NCI-H1436 (cell line): ENCODE results near the gene KNL1.
"Not testable (repeated sequence)": the region's sequence is repeated elsewhere in the genome, so short reads cannot be mapped to it uniquely, and the experiment has no call there.

Experiments used
- DNase-seq: peaks from one replicate; lab custom pipeline; 2025; lab: John Stamatoyannopoulos, UW

Gene KNL1

GRCh38 chr15:40593588-40594428 lies at the start of gene KNL1:
KNL1 (plus strand) TSS chr15:40594249; CDS start chr15:40602932, 8,683 bp downstream.
- peak; percentile 88 for DNase-seq

- no peak for DNase-seq
These were observed 48.6 kb upstream of the KNL1 start for GRCh38 chr15:40545457-40545856.

GRCh38 chr15:40548610-40549009 lies 45.4 kb upstream of the KNL1 start:
- no peak for DNase-seq

GRCh38 chr15:40549894-40550293 lies 44.2 kb upstream of the KNL1 start:
- no peak for DNase-seq

- no peak for DNase-seq
These were observed 43.6 kb upstream of the KNL1 start for GRCh38 chr15:40550341-40551037.

- no peak for DNase-seq
These were observed 39.9 kb upstream of the KNL1 start for GRCh38 chr15:40554161-40554525.

- no peak for DNase-seq
These were observed 38.2 kb upstream of the KNL1 start for GRCh38 chr15:40555876-40556275.

GRCh38 chr15:40558952-40559742 lies 34.9 kb upstream of the KNL1 start:
- no peak for DNase-seq

- DNase-seq: no peak
These were observed 31.4 kb upstream of the KNL1 start for GRCh38 chr15:40562691-40563090.

- DNase-seq: no peak
These were observed 30.6 kb upstream of the KNL1 start for GRCh38 chr15:40563426-40563825.

- DNase-seq: peak; percentile 98
These were observed 29.3 kb upstream of the KNL1 start, which contains the start of gene CCDC32 for GRCh38 chr15:40564591-40565332. CCDC32 (minus strand) TSS chr15:40565042; CDS start chr15:40563015, 2,027 bp downstream.

- peak; percentile 65 for DNase-seq
These were observed 28.5 kb upstream of the KNL1 start for GRCh38 chr15:40565333-40566238.

- no peak for DNase-seq
These were observed 26.9 kb upstream of the KNL1 start for GRCh38 chr15:40567111-40567510.

GRCh38 chr15:40569129-40569953 lies 24.7 kb upstream of the KNL1 start, which contains the start of gene RPUSD2:
RPUSD2 (plus strand) TSS chr15:40569299; CDS start chr15:40569338, 39 bp downstream.
- DNase-seq: peak; percentile 84

GRCh38 chr15:40575113-40575512 lies 18.9 kb upstream of the KNL1 start:
- no peak for DNase-seq

GRCh38 chr15:40576914-40577313 lies 17.1 kb upstream of the KNL1 start:
- DNase-seq: not testable (repeated sequence)

GRCh38 chr15:40578892-40579291 lies 15.2 kb upstream of the KNL1 start:
- DNase-seq: no peak

GRCh38 chr15:40581796-40582195 lies 12.3 kb upstream of the KNL1 start:
- not testable (repeated sequence) for DNase-seq

- no peak for DNase-seq
These were observed 11.3 kb upstream of the KNL1 start for GRCh38 chr15:40582726-40583246.
